Endothelial cell of umbilical vein (primary cell): ENCODE data around the gene SHISA9. TPM values are rescaled to one million over a fixed set of nuclear protein-coding genes. Genes with fewer than 3 reads are reported as not detected.

Source experiments
- BruUV-seq: library from RNA; stranded (reverse); fragments of 400-500 nt; replicated peaks from 2 replicates; lab custom pipeline; 2021; lab: Mats Ljungman, UMichigan
- CTCF ChIA-PET: fragments of 300-600, 350-600 bp; sonication (Branson Sonifier 250); formaldehyde crosslinking; loops from one replicate; lab custom pipeline; 2021; ENCODE audit warnings: antibody characterized with exemption, inconsistent platforms; lab: Charles Lee
- POLR2A ChIA-PET: fragments of 300-600, 350-600 bp; sonication (Branson Sonifier 250); formaldehyde crosslinking; loops from one replicate; lab custom pipeline; 2021; ENCODE audit warnings: antibody characterized with exemption, inconsistent platforms; lab: Charles Lee
- DNase-seq: peaks from one replicate; pipeline ENCODE4 v3.0.0-alpha.2; 2011; ENCODE audit warnings: low read depth, low spot score
- FAIRE-seq: peaks from 2 replicates; lab custom pipeline; 2011; peaks lifted over from hg19 to GRCh38; lab: Jason Lieb, UNC
- H2AFZ ChIP-seq: 2 replicates; pipeline ENCODE4 v1.6.0; 2012; ENCODE audit warnings: low read depth, low read length, control low read depth, inconsistent platforms
- H3K27ac ChIP-seq: 2 replicates; pipeline ENCODE4 v1.5.1; 2011; ENCODE audit warnings: low read depth, mild to moderate bottlenecking, control low read depth, low read length, moderate library complexity; ENCODE audit not compliant: insufficient read depth
- H3K27me3 ChIP-seq, 2 experiments: 2 replicates each; pipeline versions ENCODE4 v1.6.0 to v1.6.1; 2011; ENCODE audit warnings: low read length in 2 of 2, mixed read lengths in 1 of 2; ENCODE audit not compliant: control insufficient read depth in 2 of 2, insufficient read depth in 2 of 2
- H3K36me3 ChIP-seq, 2 experiments: 2 replicates in 1 of 2; 3 replicates in 1 of 2; pipeline ENCODE4 v1.5.1; 2011; ENCODE audit warnings: low read length in 2 of 2, mild to moderate bottlenecking in 1 of 2, moderate library complexity in 1 of 2; ENCODE audit not compliant: control insufficient read depth in 2 of 2, insufficient read depth in 2 of 2; ENCODE audit errors: extremely low read depth in 1 of 2
- H3K4me1 ChIP-seq: 3 replicates; pipeline ENCODE4 v1.5.1; 2011; ENCODE audit warnings: mild to moderate bottlenecking, low read length; ENCODE audit not compliant: control insufficient read depth, insufficient read depth; ENCODE audit errors: extremely low read depth
- H3K4me2 ChIP-seq: 2 replicates; pipeline ENCODE4 v1.6.1; 2011; ENCODE audit warnings: low read length, control low read depth, mixed read lengths; ENCODE audit not compliant: insufficient read depth
- H3K4me3 ChIP-seq, 3 experiments: fragments of 200-600 bp in 1 of 3; sonication (generic), shearing (Covaris generic) in 1 of 3; replicated peaks in 1 of 3; 2 replicates each; pipeline ENCODE4 v1.5.1; 2011 to 2016; ENCODE audit warnings: control low read depth in 3 of 3, low read length in 3 of 3, mild to moderate bottlenecking in 2 of 3, inconsistent platforms in 1 of 3, low read depth in 1 of 3, moderate library complexity in 1 of 3; ENCODE audit not compliant: insufficient read depth in 1 of 3
- H3K79me2 ChIP-seq: 2 replicates; pipeline ENCODE4 v1.6.0; 2012; ENCODE audit warnings: low read length, inconsistent platforms; ENCODE audit not compliant: control insufficient read depth, insufficient read depth
- H3K9ac ChIP-seq: replicated peaks from 2 replicates; pipeline ENCODE3; 2011; ENCODE audit warnings: low read length, control low read depth; ENCODE audit not compliant: insufficient read depth; ENCODE audit errors: extremely low read depth
- H3K9me1 ChIP-seq: replicated peaks from 3 replicates; pipeline ENCODE4 v1.6.0; 2011; ENCODE audit warnings: mild to moderate bottlenecking, low read length; ENCODE audit not compliant: control insufficient read depth, insufficient read depth; ENCODE audit errors: extremely low read depth
- H3K9me3 ChIP-seq: replicated peaks from 2 replicates; pipeline ENCODE4 v1.5.1; 2012; ENCODE audit warnings: low read length, inconsistent platforms; ENCODE audit not compliant: control insufficient read depth, insufficient read depth
- H4K20me1 ChIP-seq: replicated peaks from 2 replicates; pipeline ENCODE3; 2011; ENCODE audit warnings: mild to moderate bottlenecking, low read length; ENCODE audit not compliant: control insufficient read depth, insufficient read depth; ENCODE audit errors: extremely low read depth
- EZH2 ChIP-seq: IDR thresholded peaks from 2 replicates; pipeline ENCODE4 v1.6.1; 2012; ENCODE audit warnings: borderline replicate concordance, low read depth, mild to moderate bottlenecking, moderate library complexity, low read length, inconsistent platforms; ENCODE audit not compliant: severe bottlenecking
- FOS ChIP-seq: IDR thresholded peaks from 2 replicates; pipeline ENCODE4 v1.6.1; 2011; ENCODE audit warnings: mild to moderate bottlenecking, low read length, moderate library complexity, borderline replicate concordance; ENCODE audit not compliant: insufficient read depth
- GATA2 ChIP-seq: IDR thresholded peaks from 2 replicates; pipeline ENCODE4 v1.7.0; 2011; ENCODE audit warnings: low read depth, mild to moderate bottlenecking, moderate library complexity, mixed read lengths, low read length; ENCODE audit not compliant: insufficient read length, insufficient read depth
- JUN ChIP-seq: IDR thresholded peaks from 2 replicates; pipeline ENCODE4 v1.6.1; 2011; ENCODE audit warnings: borderline replicate concordance, low read depth; ENCODE audit not compliant: insufficient read length, insufficient read depth
- MYC ChIP-seq: IDR thresholded peaks from one replicate; pipeline ENCODE4 v1.6.1; 2011; ENCODE audit warnings: mild to moderate bottlenecking, low read depth, low read length
- POLR2A ChIP-seq: IDR thresholded peaks from 2 replicates; pipeline ENCODE4 v1.6.1; 2012; ENCODE audit warnings: low read depth, mild to moderate bottlenecking, control low read depth, low read length
- POLR2AphosphoS5 ChIP-seq: IDR thresholded peaks from 2 replicates; pipeline ENCODE4 v1.6.1; 2012; ENCODE audit warnings: low read depth, mild to moderate bottlenecking, control low read depth, low read length, moderate library complexity; ENCODE audit not compliant: insufficient read depth
- dilution Hi-C: fragments of 300-500 bp; cut with MboI; formaldehyde crosslinking; loops from one replicate; pipeline ENCODE4 v1.15.0; 2019; ENCODE audit warnings: low sequenced_read_pairs; ENCODE audit not compliant: extremely low pct_ligation_motif_present
- intact Hi-C: fragments of 100-400 bp; cut with micrococcal nuclease; formaldehyde crosslinking; loops from one replicate; pipeline ENCODE4 v1.10.0; 2022
- polyA plus RNA-seq, 4 experiments: library from polyadenylated mRNA; depleted of rRNA in 3 of 4; stranded (reverse) in 3 of 4; unstranded in 1 of 4; fragments of >200 nt; gene quantifications; 2 replicates each; pipeline versions ENCODE4 v1.2.1 to v1.2.3, GENCODE V29; 2011 to 2012; ENCODE audit warnings: missing spikeins in 1 of 4
- total RNA-seq: library from RNA; stranded (reverse); gene quantifications from 2 replicates; pipeline ENCODE4 v1.2.3, GENCODE V29; 2021
- TF ChIP-seq, protein P1 (sequence below): IDR thresholded peaks from 2 replicates; pipeline ENCODE4 v1.6.1; 2011; ENCODE audit not compliant: insufficient read depth, insufficient read length
- TF ChIP-seq, protein P2 (sequence below), 2 donors: IDR thresholded peaks; 1 replicate in 1 of 2; 2 replicates in 1 of 2; pipeline ENCODE4 v1.5.1; 2011; ENCODE audit warnings: low read length in 2 of 2, mild to moderate bottlenecking in 2 of 2, moderate library complexity in 2 of 2, control low read depth in 1 of 2, inconsistent platforms in 1 of 2, low read depth in 1 of 2; ENCODE audit not compliant: insufficient read depth in 1 of 2; ENCODE audit errors: extremely low read depth in 1 of 2

SHISA9 gene
- total and polyA plus RNA-seq, 2 donors (not counting 3 experiments of a cell fraction or from before 2014, with no cell fraction given): not detected

DNA sequence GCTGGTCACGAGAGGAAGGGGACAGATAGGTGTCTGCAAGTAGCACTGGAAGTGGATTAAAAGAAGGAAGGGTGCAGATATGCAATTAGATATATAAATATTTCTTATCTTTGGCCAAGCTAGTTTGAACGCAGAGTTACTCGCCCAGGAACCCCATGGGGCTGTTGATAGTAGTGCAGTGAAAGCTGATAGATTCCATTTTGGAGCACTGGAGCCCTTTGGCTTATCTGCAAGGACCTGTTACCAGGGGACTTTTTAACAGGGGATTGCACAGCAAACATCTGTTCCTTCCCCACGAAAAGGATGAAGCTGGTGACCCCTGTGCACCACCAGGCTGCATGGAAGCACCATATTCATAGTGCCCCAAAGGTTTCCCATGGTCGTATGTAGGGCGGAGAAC, 218.7 kb downstream of the SHISA9 start:
- Histone ChIP-seq H3K4me1 (no peaks in the 10 kb centered on the region), H3K4me2 (no peak overlapping the region), H3K79me2 (no peaks in the 10 kb centered on the region), H3K9me1 (no peaks in the 10 kb centered on the region), H4K20me1 (no peaks in the 10 kb centered on the region), H3K9me3 (peaks cover 4% of the 10 kb centered on the region), H2AFZ (no peak overlapping the region), H3K9ac (no peak overlapping the region), H3K36me3 (no peaks in the 10 kb centered on the region), H3K4me3 (no peak overlapping the region), H3K27me3 (no peaks in the 10 kb centered on the region), H3K27ac (no peak overlapping the region)
- intact Hi-C loops (no loop called here), dilution Hi-C loops (no loop called here)
- FAIRE-seq (no peak), DNase-seq (no peak)
- ChIA-PET CTCF (no interaction called here), POLR2A (no interaction called here)
- TF ChIP-seq POLR2AphosphoS5 (no peak), MYC (no peak), FOS (no peak), JUN (no peak), POLR2A (no peak), GATA2 (no peak), EZH2 (no peak)
- TF ChIP-seq, protein P1, sequence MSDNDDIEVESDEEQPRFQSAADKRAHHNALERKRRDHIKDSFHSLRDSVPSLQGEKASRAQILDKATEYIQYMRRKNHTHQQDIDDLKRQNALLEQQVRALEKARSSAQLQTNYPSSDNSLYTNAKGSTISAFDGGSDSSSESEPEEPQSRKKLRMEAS: no peak
- TF ChIP-seq, protein P2, sequence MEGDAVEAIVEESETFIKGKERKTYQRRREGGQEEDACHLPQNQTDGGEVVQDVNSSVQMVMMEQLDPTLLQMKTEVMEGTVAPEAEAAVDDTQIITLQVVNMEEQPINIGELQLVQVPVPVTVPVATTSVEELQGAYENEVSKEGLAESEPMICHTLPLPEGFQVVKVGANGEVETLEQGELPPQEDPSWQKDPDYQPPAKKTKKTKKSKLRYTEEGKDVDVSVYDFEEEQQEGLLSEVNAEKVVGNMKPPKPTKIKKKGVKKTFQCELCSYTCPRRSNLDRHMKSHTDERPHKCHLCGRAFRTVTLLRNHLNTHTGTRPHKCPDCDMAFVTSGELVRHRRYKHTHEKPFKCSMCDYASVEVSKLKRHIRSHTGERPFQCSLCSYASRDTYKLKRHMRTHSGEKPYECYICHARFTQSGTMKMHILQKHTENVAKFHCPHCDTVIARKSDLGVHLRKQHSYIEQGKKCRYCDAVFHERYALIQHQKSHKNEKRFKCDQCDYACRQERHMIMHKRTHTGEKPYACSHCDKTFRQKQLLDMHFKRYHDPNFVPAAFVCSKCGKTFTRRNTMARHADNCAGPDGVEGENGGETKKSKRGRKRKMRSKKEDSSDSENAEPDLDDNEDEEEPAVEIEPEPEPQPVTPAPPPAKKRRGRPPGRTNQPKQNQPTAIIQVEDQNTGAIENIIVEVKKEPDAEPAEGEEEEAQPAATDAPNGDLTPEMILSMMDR (IDR thresholded peaks at IDR 0.05; ENCODE audit: extremely low read depth in 1 of 2, insufficient read depth in 1 of 2, low read depth in 1 of 2, low read length in 2 of 2): no peak
- BruUV-seq: no TSS peak
